ENCODE results near the gene NDUFS3. TPM values are rescaled to one million over a fixed set of nuclear protein-coding genes. Genes with fewer than 3 reads are reported as not detected.

The NDUFS3 gene
- total and polyA plus RNA-seq, 2 of the 13 experiments (the other 11 are each of a cell fraction or from before 2014, with no cell fraction given), result 151 to 184 TPM

- peak; percentile 57 for DNase-seq (ENCODE audit: low spot score)
- POLR2A ChIA-PET, result interaction anchor here (1.4 to 2.6 kb wide), 2 partner anchors 14 kb away, joined by 3 to 19 read pairs; partner anchors contain the start of gene PTPMT1
- ATAC-seq, result peak; percentile 24; the same call in 1 of the 3 replicates
- peak overlapping the region; percentile 20 for H3K27ac ChIP-seq (ENCODE audit: extremely low read length, insufficient read depth, low read length)
- H3K36me3 ChIP-seq (replicated peaks in 1 of 2; ENCODE audit: control insufficient read depth in 1 of 2, insufficient read depth in 2 of 2, low read length in 2 of 2), result peaks cover 0 to 6% of the 10 kb centered on the region in 2 experiments; a peak in 2 of 5 replicates
- TSS peak; percentile 50 for BruUV-seq (replicated peaks)
- peak overlapping the region in 2 of 3 experiments; percentile 69 to 98; a peak in 4 of 6 replicates for H3K4me3 ChIP-seq (replicated peaks in 1 of 3; ENCODE audit: insufficient read depth in 1 of 3, low read depth in 2 of 3, low read length in 3 of 3)
- no peaks in the 10 kb centered on the region for H3K9me3 ChIP-seq (ENCODE audit: low read length)
- H3K4me1 ChIP-seq (ENCODE audit: insufficient read depth, low read length), result peaks cover 40% of the 10 kb centered on the region
- intact Hi-C loops (cut with micrococcal nuclease; ENCODE audit: unreplicated experiment), result loop anchor here (5.0 kb wide), 1 partner anchor 64 kb away; no protein-coding TSS in a partner anchor
- peak overlapping the region; percentile 95; the same call in 1 of the 2 replicates for H3K9ac ChIP-seq (ENCODE audit: insufficient read depth, low read depth, low read length)
- in situ Hi-C loops (cut with HindIII; ENCODE audit: extremely low pct_ligation_motif_present, low pct_unique_long_range_greater_than_20kb), result no loop called here
- H3K79me2 ChIP-seq (ENCODE audit: insufficient read depth, low read length), result peaks cover 65% of the 10 kb centered on the region
- no peaks in the 10 kb centered on the region for H3K27me3 ChIP-seq (ENCODE audit: control insufficient read depth in 1 of 2, insufficient read depth in 2 of 2, low read length in 2 of 2)
- H3K4me2 ChIP-seq (ENCODE audit: low read depth, low read length), result peak overlapping the region; percentile 81
- CTCF ChIA-PET (ENCODE audit: low intra/inter-chr PET ratio, low total read pairs), result no interaction called here
- H4K20me1 ChIP-seq (ENCODE audit: insufficient read depth, low read length), result peaks cover 45% of the 10 kb centered on the region
- no peak overlapping the region for H2AFZ ChIP-seq (ENCODE audit: low read length)
- FAIRE-seq, result peak; percentile 67
- TF ChIP-seq HNF4A (CRISPR knock-in tag; IDR thresholded peaks at IDR 0.05) (peak; percentile 36; the same call in 1 of the 2 replicates), ZNF615 (CRISPR knock-in tag; IDR thresholded peaks at IDR 0.05; ENCODE audit: borderline replicate concordance) (no peak), SCMH1 (CRISPR knock-in tag; IDR thresholded peaks at IDR 0.05; ENCODE audit: borderline replicate concordance) (no peak), BCLAF1 (IDR thresholded peaks at IDR 0.05) (no peak), ZNF451 (CRISPR knock-in tag; IDR thresholded peaks at IDR 0.05) (no peak), RXRB (CRISPR knock-in tag; IDR thresholded peaks at IDR 0.05; ENCODE audit: borderline replicate concordance) (peak; percentile 57; the same call in 1 of the 2 replicates), ZNF281 (CRISPR knock-in tag; IDR thresholded peaks at IDR 0.05; ENCODE audit: borderline replicate concordance) (no peak), ZNF557 (CRISPR knock-in tag; IDR thresholded peaks at IDR 0.05) (no peak), HBP1 (CRISPR knock-in tag; IDR thresholded peaks at IDR 0.05; ENCODE audit: low read depth) (0 out of 2 replicates have a peak, but pooled peaks have one; percentile 31), ARID4A (CRISPR knock-in tag; IDR thresholded peaks at IDR 0.05; ENCODE audit: borderline replicate concordance) (peak; percentile 35; the same call in 1 of the 2 replicates), TEAD2 (CRISPR knock-in tag; IDR thresholded peaks at IDR 0.05) (no peak), ZNF644 (CRISPR knock-in tag; IDR thresholded peaks at IDR 0.05; ENCODE audit: low read depth) (peak; percentile 96)
Measured at GRCh38 chr11:47551086-47551485, 27.8 kb upstream of the NDUFS3 start.

All from HepG2 (cell line).